ENCODE data around the gene DISC1.
"Not testable (repeated sequence)": the region's sequence is repeated elsewhere in the genome, so short reads cannot be mapped to it uniquely, and the experiment has no call there.

DISC1 gene

GRCh38 chr1:231943084-231943483, 316.5 kb downstream of the DISC1 start:
- no peak overlapping the region for H3K27ac ChIP-seq (ENCODE audit: low read depth, low read length, poor library complexity, severe bottlenecking)
- no peaks in the 10 kb centered on the region for H3F3A ChIP-seq (ENCODE audit: insufficient read depth, low read length)
- H4K20me1 ChIP-seq (ENCODE audit: insufficient read depth, low read length) = no peaks in the 10 kb centered on the region
- H3K9me2 ChIP-seq (ENCODE audit: low read depth, low read length) = no peaks in the 10 kb centered on the region
- no peaks in the 10 kb centered on the region for H3K36me3 ChIP-seq (ENCODE audit: insufficient read depth, low read length)
- H3K9me3 ChIP-seq (ENCODE audit: low read length) = no peaks in the 10 kb centered on the region
- TF ChIP-seq EZH2 (IDR thresholded peaks at IDR 0.05; ENCODE audit: borderline replicate concordance, low read length) = no peak
- TF ChIP-seq, protein P1, sequence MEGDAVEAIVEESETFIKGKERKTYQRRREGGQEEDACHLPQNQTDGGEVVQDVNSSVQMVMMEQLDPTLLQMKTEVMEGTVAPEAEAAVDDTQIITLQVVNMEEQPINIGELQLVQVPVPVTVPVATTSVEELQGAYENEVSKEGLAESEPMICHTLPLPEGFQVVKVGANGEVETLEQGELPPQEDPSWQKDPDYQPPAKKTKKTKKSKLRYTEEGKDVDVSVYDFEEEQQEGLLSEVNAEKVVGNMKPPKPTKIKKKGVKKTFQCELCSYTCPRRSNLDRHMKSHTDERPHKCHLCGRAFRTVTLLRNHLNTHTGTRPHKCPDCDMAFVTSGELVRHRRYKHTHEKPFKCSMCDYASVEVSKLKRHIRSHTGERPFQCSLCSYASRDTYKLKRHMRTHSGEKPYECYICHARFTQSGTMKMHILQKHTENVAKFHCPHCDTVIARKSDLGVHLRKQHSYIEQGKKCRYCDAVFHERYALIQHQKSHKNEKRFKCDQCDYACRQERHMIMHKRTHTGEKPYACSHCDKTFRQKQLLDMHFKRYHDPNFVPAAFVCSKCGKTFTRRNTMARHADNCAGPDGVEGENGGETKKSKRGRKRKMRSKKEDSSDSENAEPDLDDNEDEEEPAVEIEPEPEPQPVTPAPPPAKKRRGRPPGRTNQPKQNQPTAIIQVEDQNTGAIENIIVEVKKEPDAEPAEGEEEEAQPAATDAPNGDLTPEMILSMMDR (IDR thresholded peaks at IDR 0.05; ENCODE audit: low read length) = no peak
- H3K9ac ChIP-seq (ENCODE audit: low read length) = no peak overlapping the region
- H3K4me1 ChIP-seq (ENCODE audit: insufficient read depth, low read length, severe bottlenecking) = no peaks in the 10 kb centered on the region
- no peak overlapping the region for H2AFZ ChIP-seq (ENCODE audit: low read length)
- no peaks in the 10 kb centered on the region for H3K79me2 ChIP-seq (ENCODE audit: insufficient read depth, low read length)
- no peak overlapping the region for H3K4me3 ChIP-seq (ENCODE audit: low read depth, low read length, poor library complexity, severe bottlenecking)
- H3K27me3 ChIP-seq (ENCODE audit: insufficient read depth, low read length) = no peaks in the 10 kb centered on the region
- no peak overlapping the region for H3K4me2 ChIP-seq (ENCODE audit: low read length)

GRCh38 chr1:231948102-231948501, 321.5 kb downstream of the DISC1 start:
- H4K20me1 ChIP-seq (ENCODE audit: insufficient read depth, low read length); H2AFZ ChIP-seq (ENCODE audit: low read length): not testable (repeated sequence)

DNA sequence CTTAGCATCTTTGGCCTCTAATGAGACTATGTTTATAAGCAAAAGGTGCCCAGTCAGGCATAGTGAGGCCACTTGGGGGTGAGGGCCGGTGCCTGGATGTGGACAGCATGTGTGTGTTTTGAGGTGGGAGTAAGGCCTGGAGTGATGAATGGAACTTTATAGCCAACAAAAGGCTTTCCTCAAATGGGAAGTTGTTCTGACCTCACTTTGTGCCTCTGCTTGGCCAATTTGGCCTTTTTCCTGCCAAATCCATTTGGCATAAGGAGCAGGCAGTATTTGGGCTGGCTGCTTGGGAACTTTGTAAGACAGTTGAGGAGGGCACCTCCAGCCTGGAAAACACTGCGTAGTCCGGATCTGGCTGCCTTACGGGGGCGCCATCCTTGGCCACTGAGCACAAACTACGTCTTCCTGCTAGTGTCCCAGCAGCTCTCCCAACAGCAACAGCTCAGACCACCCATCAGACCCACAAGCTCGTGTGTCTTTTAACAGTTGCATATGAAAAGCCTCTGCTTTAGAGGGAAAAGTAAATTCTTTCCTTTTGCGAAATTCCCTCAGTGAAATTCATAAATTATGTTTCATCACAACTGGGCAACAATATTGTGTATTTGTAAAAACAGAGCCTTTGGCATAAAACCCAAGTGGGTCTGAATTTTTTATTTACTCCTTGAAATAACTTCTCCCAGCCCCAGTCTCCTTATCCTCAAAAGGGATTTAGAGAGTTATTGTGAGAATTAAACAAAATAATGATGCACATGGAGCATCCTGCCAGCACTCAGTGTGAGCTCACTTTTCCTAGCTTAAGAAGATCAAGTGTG, 322.9 kb downstream of the DISC1 start:
- no peak for TF ChIP-seq EZH2 (IDR thresholded peaks at IDR 0.05; ENCODE audit: borderline replicate concordance, low read length)
- TF ChIP-seq, protein P1 (IDR thresholded peaks at IDR 0.05; ENCODE audit: low read length) = no peak
- no peaks in the 10 kb centered on the region for H3K9me2 ChIP-seq (ENCODE audit: low read depth, low read length)
- H3K36me3 ChIP-seq (ENCODE audit: insufficient read depth, low read length) = no peaks in the 10 kb centered on the region
- no peak overlapping the region for H3K4me2 ChIP-seq (ENCODE audit: low read length)
- no peaks in the 10 kb centered on the region for H4K20me1 ChIP-seq (ENCODE audit: insufficient read depth, low read length)
- H3K9ac ChIP-seq (ENCODE audit: low read length) = no peak overlapping the region
- H2AFZ ChIP-seq (ENCODE audit: low read length) = no peak overlapping the region
- no peak overlapping the region for H3K27ac ChIP-seq (ENCODE audit: low read depth, low read length, poor library complexity, severe bottlenecking)
- no peaks in the 10 kb centered on the region for H3K4me1 ChIP-seq (ENCODE audit: insufficient read depth, low read length, severe bottlenecking)
- no peaks in the 10 kb centered on the region for H3K79me2 ChIP-seq (ENCODE audit: insufficient read depth, low read length)
- H3K27me3 ChIP-seq (ENCODE audit: insufficient read depth, low read length) = no peaks in the 10 kb centered on the region
- no peaks in the 10 kb centered on the region for H3K9me3 ChIP-seq (ENCODE audit: low read length)
- H3K4me3 ChIP-seq (ENCODE audit: low read depth, low read length, poor library complexity, severe bottlenecking) = no peak overlapping the region
- no peaks in the 10 kb centered on the region for H3F3A ChIP-seq (ENCODE audit: insufficient read depth, low read length)

More at GRCh38 chr1:231948102-231948501, 321.5 kb downstream of the DISC1 start:
- H3F3A ChIP-seq (ENCODE audit: insufficient read depth, low read length); H3K4me2 ChIP-seq (ENCODE audit: low read length); H3K36me3 ChIP-seq (ENCODE audit: insufficient read depth, low read length); H3K9me2 ChIP-seq (ENCODE audit: low read depth, low read length); H3K79me2 ChIP-seq (ENCODE audit: insufficient read depth, low read length); H3K27me3 ChIP-seq (ENCODE audit: insufficient read depth, low read length); H3K4me1 ChIP-seq (ENCODE audit: insufficient read depth, low read length, severe bottlenecking); H3K9me3 ChIP-seq (ENCODE audit: low read length); H3K27ac ChIP-seq (ENCODE audit: low read depth, low read length, poor library complexity, severe bottlenecking); H3K9ac ChIP-seq (ENCODE audit: low read length); H3K4me3 ChIP-seq (ENCODE audit: low read depth, low read length, poor library complexity, severe bottlenecking): not testable (repeated sequence)

All from OCI-LY1 (cell line).